SK-N-SH treated with all-trans-retinoic acid at 6 μM for 48 hours (cell line): ENCODE data around the gene ENAH.
A peak's percentile ranks its signal among the peaks of the same experiment; 100 is the strongest.
"Not testable (repeated sequence)": the region's sequence is repeated elsewhere in the genome, so short reads cannot be mapped to it uniquely, and the experiment has no call there.

Experiments used
- ATAC-seq: fragments of 200-7000 bp; cut with Tn5 transposase; 3 replicates; pipeline ENCODE4 v1.9.1; 2020; ENCODE audit warnings: mild to moderate bottlenecking, moderate library complexity
- ARNTL ChIP-seq: fragments of 450-650 bp; formaldehyde crosslinking; IDR thresholded peaks from 2 replicates; pipeline ENCODE4 v1.5.0; 2020; ENCODE audit warnings: low read depth, mild to moderate bottlenecking, moderate library complexity, borderline replicate concordance
- BACH2 ChIP-seq: fragments of 250-450 bp; sonication (Bioruptor Pico); IDR thresholded peaks from 2 replicates; pipeline ENCODE4 v1.9.0; 2021; ENCODE audit warnings: mild to moderate bottlenecking, borderline replicate concordance
- CREB5 ChIP-seq: fragments of 250-450 bp; sonication (Bioruptor Pico); IDR thresholded peaks from 2 replicates; pipeline ENCODE4 v1.5.1; 2020; ENCODE audit warnings: low read depth, mild to moderate bottlenecking, moderate library complexity
- CSDC2 ChIP-seq: fragments of 250-450 bp; sonication (Bioruptor Pico); IDR thresholded peaks from 2 replicates; pipeline ENCODE4 v1.5.0; 2020; ENCODE audit warnings: mild to moderate bottlenecking, moderate library complexity
- ESRRG ChIP-seq: fragments of 250-450 bp; sonication (Bioruptor Pico); IDR thresholded peaks from 2 replicates; pipeline ENCODE4 v1.6.1; 2021; ENCODE audit warnings: mild to moderate bottlenecking
- GLIS3 ChIP-seq: fragments of 250-450 bp; sonication (Bioruptor Pico); IDR thresholded peaks from 2 replicates; pipeline ENCODE4 v1.5.0; 2020; ENCODE audit warnings: mild to moderate bottlenecking, moderate library complexity
- ISL1 ChIP-seq: fragments of 250-450 bp; sonication (Bioruptor Pico); IDR thresholded peaks from 2 replicates; pipeline ENCODE4 v2.1.2; 2022; ENCODE audit warnings: mild to moderate bottlenecking, moderate library complexity
- OSR1 ChIP-seq: fragments of 250-450 bp; sonication (Bioruptor Pico); IDR thresholded peaks from 2 replicates; pipeline ENCODE4 v1.8.0; 2022; ENCODE audit warnings: moderate library complexity, mild to moderate bottlenecking, inconsistent platforms
- PATZ1 ChIP-seq: fragments of 250-450 bp; sonication (Bioruptor Pico); IDR thresholded peaks from 2 replicates; pipeline ENCODE4 v1.8.0; 2020; ENCODE audit warnings: mild to moderate bottlenecking, moderate library complexity, borderline replicate concordance
- POU6F1 ChIP-seq: fragments of 250-450 bp; sonication (Bioruptor Pico); IDR thresholded peaks from 2 replicates; pipeline ENCODE4 v1.8.0; 2021; ENCODE audit warnings: low read depth, mild to moderate bottlenecking, moderate library complexity, borderline replicate concordance
- PPARA ChIP-seq: fragments of 250-450 bp; sonication (Bioruptor Pico); IDR thresholded peaks from 2 replicates; pipeline ENCODE4 v1.5.0; 2020; ENCODE audit warnings: mild to moderate bottlenecking, borderline replicate concordance
- RARB ChIP-seq: fragments of 250-450 bp; sonication (Bioruptor Pico); IDR thresholded peaks from 2 replicates; pipeline ENCODE4 v1.8.0; 2021; ENCODE audit warnings: mild to moderate bottlenecking, moderate library complexity
- SNAI2 ChIP-seq: fragments of 250-450 bp; sonication (Bioruptor Pico); IDR thresholded peaks from 2 replicates; pipeline ENCODE4 v1.5.0; 2020; ENCODE audit warnings: mild to moderate bottlenecking, moderate library complexity
- TCF4 ChIP-seq: fragments of 250-450 bp; sonication (Bioruptor Pico); IDR thresholded peaks from 2 replicates; pipeline ENCODE4 v1.8.0; 2021; ENCODE audit warnings: mild to moderate bottlenecking, moderate library complexity, borderline replicate concordance
- TOX ChIP-seq: fragments of 250-450 bp; sonication (Bioruptor Pico); IDR thresholded peaks from 2 replicates; pipeline ENCODE4 v1.8.0; 2021; ENCODE audit warnings: mild to moderate bottlenecking, moderate library complexity, borderline replicate concordance
- TSHZ2 ChIP-seq: fragments of 250-450 bp; sonication (Bioruptor Pico); IDR thresholded peaks from 2 replicates; pipeline ENCODE4 v1.5.0; 2020; ENCODE audit warnings: mild to moderate bottlenecking, moderate library complexity
- ZC3H10 ChIP-seq: fragments of 250-450 bp; sonication (Bioruptor Pico); IDR thresholded peaks from 2 replicates; pipeline ENCODE4 v1.5.1; 2021; ENCODE audit warnings: mild to moderate bottlenecking, moderate library complexity
- ZFP3 ChIP-seq: fragments of 250-450 bp; sonication (Bioruptor Pico); IDR thresholded peaks from 2 replicates; pipeline ENCODE4 v1.5.0; 2020; ENCODE audit warnings: mild to moderate bottlenecking, moderate library complexity
- ZFP30 ChIP-seq: fragments of 450-650 bp; formaldehyde crosslinking; IDR thresholded peaks from 2 replicates; pipeline ENCODE4 v1.5.0; 2022; ENCODE audit warnings: mild to moderate bottlenecking, moderate library complexity
- ZNF565 ChIP-seq: fragments of 450-650 bp; formaldehyde crosslinking; conservative IDR thresholded peaks from 2 replicates; pipeline ENCODE4 v1.5.0; 2020; ENCODE audit warnings: low read depth, mild to moderate bottlenecking, moderate library complexity
- ZNF70 ChIP-seq: fragments of 450-650 bp; formaldehyde crosslinking; IDR thresholded peaks from 2 replicates; pipeline ENCODE4 v1.5.0; 2020; ENCODE audit warnings: mild to moderate bottlenecking, moderate library complexity
- ZNF8 ChIP-seq: fragments of 450-650 bp; formaldehyde crosslinking; IDR thresholded peaks from 2 replicates; pipeline ENCODE4 v1.5.0; 2020; ENCODE audit warnings: mild to moderate bottlenecking, moderate library complexity

Gene ENAH

GRCh38 chr1:225631021-225631663, 21.8 kb downstream of the ENAH start:
- TF ChIP-seq RARB (CRISPR knock-in tag) = no peak
- no peak for TF ChIP-seq ZFP30 (CRISPR knock-in tag)
- no peak for TF ChIP-seq POU6F1 (CRISPR knock-in tag)
- no peak for TF ChIP-seq ZNF565 (CRISPR knock-in tag)
- TF ChIP-seq PPARA (CRISPR knock-in tag) = no peak
- TF ChIP-seq TCF4 (CRISPR knock-in tag) = no peak
- TF ChIP-seq SNAI2 (CRISPR knock-in tag) = no peak
- TF ChIP-seq OSR1 (CRISPR knock-in tag) = no peak
- no peak for TF ChIP-seq PATZ1 (CRISPR knock-in tag)
- no peak for TF ChIP-seq TOX (CRISPR knock-in tag)
- no peak for TF ChIP-seq CSDC2 (CRISPR knock-in tag)
- TF ChIP-seq ZFP3 (CRISPR knock-in tag) = no peak
- TF ChIP-seq ISL1 = no peak
- TF ChIP-seq ZNF8 (CRISPR knock-in tag) = no peak
- no peak for TF ChIP-seq ZNF70
- no peak for TF ChIP-seq ARNTL (CRISPR knock-in tag)
- ATAC-seq = peak; percentile 48

- TF ChIP-seq CSDC2 (CRISPR knock-in tag) (no peak), TOX (CRISPR knock-in tag) (no peak), SNAI2 (CRISPR knock-in tag) (no peak), TCF4 (CRISPR knock-in tag) (no peak), ESRRG (no peak), CREB5 (CRISPR knock-in tag) (no peak), ZFP30 (CRISPR knock-in tag) (no peak), BACH2 (CRISPR knock-in tag) (no peak), ZNF565 (CRISPR knock-in tag) (no peak), ZC3H10 (no peak), TSHZ2 (CRISPR knock-in tag) (no peak), POU6F1 (CRISPR knock-in tag) (no peak), GLIS3 (CRISPR knock-in tag) (no peak), OSR1 (CRISPR knock-in tag) (no peak)
- ATAC-seq = no peak
These were observed 23.4 kb downstream of the ENAH start for GRCh38 chr1:225629483-225629882.

- not testable (repeated sequence) for ATAC-seq
These were observed 24.1 kb downstream of the ENAH start for GRCh38 chr1:225628794-225629193.
